ENCODE data around the gene RIPK3. TPM values are rescaled to one million over a fixed set of nuclear protein-coding genes. Genes with fewer than 3 reads are reported as not detected.

RIPK3 gene
- total and polyA plus RNA-seq, 2 of the 8 experiments (the other 6 are each of a cell fraction or from before 2014, with no cell fraction given), result 0.24 to 0.39 TPM

GRCh38 chr14:24337824-24338175 lies 2.0 kb downstream of the RIPK3 start:
- POLR2A ChIA-PET (ENCODE audit: partially characterized antibody), result no interaction called here
- Histone ChIP-seq H3K27me3 (replicated peaks in 1 of 4; ENCODE audit: control insufficient read depth in 3 of 4, extremely low read depth in 1 of 4, insufficient read depth in 3 of 4, low read length in 3 of 4) (peaks cover 68 to 91% (median 88%) of the 10 kb centered on the region in 4 experiments), H3K9me3 (ENCODE audit: insufficient read depth in 2 of 2, low read depth in 1 of 2, low read length in 1 of 2) (no peaks in the 10 kb centered on the region), H3K14ac (ENCODE audit: insufficient read length) (no peak overlapping the region), H3K79me2 (ENCODE audit: control insufficient read depth in 1 of 2, insufficient read depth in 2 of 2, low read length in 2 of 2) (no peaks in the 10 kb centered on the region), H4K5ac (ENCODE audit: insufficient read length, low read depth, low read length) (no peak overlapping the region), H4K91ac (replicated peaks; ENCODE audit: insufficient read length, low read length) (no peak overlapping the region), H3K4me3 (ENCODE audit: extremely low read depth in 1 of 4, insufficient read depth in 2 of 4, low read depth in 3 of 4, low read length in 4 of 4) (no peak overlapping the region), H2AFZ (ENCODE audit: low read length) (no peak overlapping the region), H3K4me2 (ENCODE audit: insufficient read depth in 1 of 2, low read depth in 2 of 2, low read length in 2 of 2) (no peak overlapping the region), H4K8ac (ENCODE audit: extremely low read depth, insufficient read depth, low read length) (no peak overlapping the region), H2BK5ac (ENCODE audit: low read depth, low read length) (no peak overlapping the region), H2BK120ac (replicated peaks; ENCODE audit: low read depth, low read length) (no peak overlapping the region), H3K4me1 (replicated peaks in 1 of 4; ENCODE audit: control insufficient read depth in 3 of 4, insufficient read depth in 4 of 4, low read length in 3 of 4) (peaks cover 0 to 17% (median 5%) of the 10 kb centered on the region in 4 experiments; a peak in 5 of 7 replicates), H2BK15ac (ENCODE audit: low read length) (no peak overlapping the region), H2BK12ac (ENCODE audit: low read depth, low read length) (no peak overlapping the region), H3K23ac (ENCODE audit: insufficient read length) (no peak overlapping the region), H4K20me1 (replicated peaks in 1 of 2; ENCODE audit: control insufficient read depth in 1 of 2, insufficient read depth in 2 of 2, low read length in 2 of 2) (peaks cover 0 to 2% of the 10 kb centered on the region in 2 experiments), H2AK5ac (ENCODE audit: low read depth, low read length) (no peak overlapping the region), H3K9ac (replicated peaks in 1 of 4; ENCODE audit: extremely low read depth in 1 of 4, low read depth in 3 of 4, low read length in 3 of 4) (no peak overlapping the region), H3K23me2 (ENCODE audit: low read depth, low read length) (peaks cover 22% of the 10 kb centered on the region; the same call in 1 of the 2 replicates), H3K18ac (ENCODE audit: extremely low read depth, low read length) (no peak overlapping the region), H2BK20ac (ENCODE audit: low read length) (no peak overlapping the region), H3K27ac (ENCODE audit: low read depth, low read length) (no peak overlapping the region), H3K79me1 (ENCODE audit: low read depth, low read length) (no peaks in the 10 kb centered on the region), H3K56ac (replicated peaks; ENCODE audit: insufficient read length, low read depth, low read length) (no peak overlapping the region), H3K4ac (replicated peaks; ENCODE audit: insufficient read length, low read depth, low read length) (no peak overlapping the region), H3K36me3 (ENCODE audit: control insufficient read depth in 2 of 4, insufficient read depth in 4 of 4, low read length in 3 of 4) (no peaks in the 10 kb centered on the region)
- no peak for DNase-seq (ENCODE audit: low read depth in 1 of 2, low spot score in 2 of 2)
- 87% methylated on average over 8 of the region's 8 CpGs; no CpG with 5 or more reads in 1 of the 2 experiments for WGBS, 2 experiments (ENCODE audit: extremely low coverage in 1 of 2, insufficient coverage in 1 of 2, insufficient read length in 1 of 2, insufficient replicate concordance in 2 of 2, low coverage in 1 of 2, low lambda C conversion rate in 2 of 2, missing lambda C conversion rate in 1 of 2)
- CTCF ChIA-PET (ENCODE audit: partially characterized antibody), result interaction anchor here (0.8 to 27.8 kb wide), 7 partner anchors 9 to 90 kb away, joined by 3 to 664 read pairs (median 5); partner anchors contain the start of genes CBLN3, KHNYN and NFATC4
- TF ChIP-seq KDM1A (IDR thresholded peaks at IDR 0.05; ENCODE audit: borderline replicate concordance, low read length) (no peak), RNF2 (IDR thresholded peaks at IDR 0.05; ENCODE audit: borderline replicate concordance, low read depth, low read length, missing control alignments, poor library complexity, severe bottlenecking) (no peak), SIX5 (IDR thresholded peaks at IDR 0.05; ENCODE audit: low read depth, low read length) (no peak), JUND (IDR thresholded peaks at IDR 0.05; ENCODE audit: low read length) (no peak), BRCA1 (IDR thresholded peaks at IDR 0.05; ENCODE audit: low read depth, low read length) (no peak), HDAC2 (IDR thresholded peaks at IDR 0.05; ENCODE audit: borderline replicate concordance in 1 of 2, low read depth in 2 of 2, low read length in 2 of 2) (no peak), CTBP2 (IDR thresholded peaks at IDR 0.05; ENCODE audit: borderline replicate concordance, insufficient read depth, insufficient read length, low read length) (no peak)
- no peak for FAIRE-seq
